ENCODE measurements around the gene KRTCAP2.

- TF ChIP-seq CTCF (IDR thresholded peaks at IDR 0.05): no peak
- no peak for TF ChIP-seq EP300 (IDR thresholded peaks at IDR 0.05)
- no peak for TF ChIP-seq POLR2AphosphoS5 (IDR thresholded peaks at IDR 0.05)
Observed at GRCh38 chr1:155175281-155175926, 2.3 kb upstream of the KRTCAP2 start.
